Coronary artery (tissue), 2 donors: ENCODE data around the gene SLC51A.
"Not testable (repeated sequence)": the region's sequence is repeated elsewhere in the genome, so short reads cannot be mapped to it uniquely, and the experiment has no call there.

Source experiments
- DNase-seq: peaks from one replicate; pipeline ENCODE4 v3.0.0-alpha.2; 2017; ENCODE audit warnings: low spot score
- H3K27ac ChIP-seq, 2 donors: fragments of 200-600 bp; sonication (generic); one replicate each; pipeline ENCODE4 v1.5.1; 2016 to 2019
- H3K4me3 ChIP-seq: fragments of 200-600 bp; sonication (generic); 2 replicates; pipeline ENCODE4 v1.5.1; 2016; ENCODE audit warnings: mild to moderate bottlenecking, moderate library complexity
- TF ChIP-seq, protein P1 (sequence below): fragments of 200-600 bp; sonication (generic); IDR thresholded peaks from one replicate; pipeline ENCODE4 v1.5.1; 2019; ENCODE audit warnings: antibody characterized with exemption

The SLC51A gene

GRCh38 chr3:196202516-196202970 is 13.8 kb upstream of the SLC51A start:
- no peak for DNase-seq
- TF ChIP-seq, protein P1, sequence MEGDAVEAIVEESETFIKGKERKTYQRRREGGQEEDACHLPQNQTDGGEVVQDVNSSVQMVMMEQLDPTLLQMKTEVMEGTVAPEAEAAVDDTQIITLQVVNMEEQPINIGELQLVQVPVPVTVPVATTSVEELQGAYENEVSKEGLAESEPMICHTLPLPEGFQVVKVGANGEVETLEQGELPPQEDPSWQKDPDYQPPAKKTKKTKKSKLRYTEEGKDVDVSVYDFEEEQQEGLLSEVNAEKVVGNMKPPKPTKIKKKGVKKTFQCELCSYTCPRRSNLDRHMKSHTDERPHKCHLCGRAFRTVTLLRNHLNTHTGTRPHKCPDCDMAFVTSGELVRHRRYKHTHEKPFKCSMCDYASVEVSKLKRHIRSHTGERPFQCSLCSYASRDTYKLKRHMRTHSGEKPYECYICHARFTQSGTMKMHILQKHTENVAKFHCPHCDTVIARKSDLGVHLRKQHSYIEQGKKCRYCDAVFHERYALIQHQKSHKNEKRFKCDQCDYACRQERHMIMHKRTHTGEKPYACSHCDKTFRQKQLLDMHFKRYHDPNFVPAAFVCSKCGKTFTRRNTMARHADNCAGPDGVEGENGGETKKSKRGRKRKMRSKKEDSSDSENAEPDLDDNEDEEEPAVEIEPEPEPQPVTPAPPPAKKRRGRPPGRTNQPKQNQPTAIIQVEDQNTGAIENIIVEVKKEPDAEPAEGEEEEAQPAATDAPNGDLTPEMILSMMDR, result no peak
- no peak overlapping the region for H3K27ac ChIP-seq

DNA sequence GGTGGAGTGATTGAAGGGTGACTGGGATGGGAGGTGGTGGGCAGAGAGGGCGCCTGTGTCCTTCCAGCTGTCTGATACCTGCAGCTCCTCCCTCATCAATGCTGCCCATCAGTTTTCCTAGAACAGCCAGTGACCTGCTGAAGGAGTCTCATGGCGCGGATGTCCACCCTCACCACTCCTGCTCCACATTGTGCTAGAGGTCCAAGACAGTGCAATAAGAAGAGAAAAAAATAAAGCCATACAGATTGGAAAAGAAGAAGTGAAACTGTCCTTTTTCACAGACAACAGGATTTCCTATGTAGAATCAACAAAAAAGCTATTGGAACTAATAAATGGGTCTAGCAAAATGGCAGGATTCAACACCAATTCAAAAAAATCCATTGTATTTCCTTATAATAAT is 12.5 kb upstream of the SLC51A start:
- TF ChIP-seq, protein P1, result no peak
- Histone ChIP-seq H3K4me3 (no peak overlapping the region), H3K27ac (no peak overlapping the region)
- DNase-seq, result no peak

More at GRCh38 chr3:196202516-196202970, 13.8 kb upstream of the SLC51A start:
- no peak overlapping the region for H3K4me3 ChIP-seq

DNA sequence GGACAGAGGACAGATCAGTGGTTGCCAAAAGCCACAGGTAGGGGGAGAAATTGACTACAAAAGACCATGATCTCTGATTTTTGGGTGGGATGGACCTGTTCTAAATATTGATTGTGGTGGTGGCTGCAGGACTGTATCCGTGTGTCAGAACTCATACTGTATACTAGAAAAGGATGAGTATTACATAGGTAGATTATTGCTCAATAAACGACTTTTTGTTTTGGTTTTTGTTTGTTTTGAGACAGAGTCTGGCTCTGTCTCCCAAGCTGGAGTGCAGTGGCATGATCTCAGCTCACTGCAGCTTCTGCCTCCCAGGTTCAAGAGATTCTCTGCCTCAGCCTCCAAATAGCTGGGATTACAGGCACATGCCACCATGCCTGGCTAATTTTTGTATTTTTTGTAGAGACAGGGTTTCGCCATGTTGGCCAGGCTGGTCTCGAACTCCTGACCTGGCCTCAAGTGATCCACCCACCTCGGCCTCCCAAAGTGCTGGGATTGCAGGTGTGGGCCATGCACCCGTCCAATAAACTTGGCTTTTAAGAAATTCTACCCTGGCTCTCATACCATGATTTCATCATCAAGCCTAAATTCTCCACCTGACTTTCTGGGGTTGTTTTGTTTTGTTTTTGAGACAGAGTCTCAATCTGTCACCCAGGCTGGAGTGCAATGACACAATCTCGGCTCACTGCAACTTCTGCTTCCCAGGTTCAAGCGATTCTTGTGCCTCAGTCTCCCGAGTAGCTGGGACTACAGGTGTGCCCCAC is 10.7 kb upstream of the SLC51A start:
- not testable (repeated sequence) for H3K27ac ChIP-seq, DNase-seq

DNA sequence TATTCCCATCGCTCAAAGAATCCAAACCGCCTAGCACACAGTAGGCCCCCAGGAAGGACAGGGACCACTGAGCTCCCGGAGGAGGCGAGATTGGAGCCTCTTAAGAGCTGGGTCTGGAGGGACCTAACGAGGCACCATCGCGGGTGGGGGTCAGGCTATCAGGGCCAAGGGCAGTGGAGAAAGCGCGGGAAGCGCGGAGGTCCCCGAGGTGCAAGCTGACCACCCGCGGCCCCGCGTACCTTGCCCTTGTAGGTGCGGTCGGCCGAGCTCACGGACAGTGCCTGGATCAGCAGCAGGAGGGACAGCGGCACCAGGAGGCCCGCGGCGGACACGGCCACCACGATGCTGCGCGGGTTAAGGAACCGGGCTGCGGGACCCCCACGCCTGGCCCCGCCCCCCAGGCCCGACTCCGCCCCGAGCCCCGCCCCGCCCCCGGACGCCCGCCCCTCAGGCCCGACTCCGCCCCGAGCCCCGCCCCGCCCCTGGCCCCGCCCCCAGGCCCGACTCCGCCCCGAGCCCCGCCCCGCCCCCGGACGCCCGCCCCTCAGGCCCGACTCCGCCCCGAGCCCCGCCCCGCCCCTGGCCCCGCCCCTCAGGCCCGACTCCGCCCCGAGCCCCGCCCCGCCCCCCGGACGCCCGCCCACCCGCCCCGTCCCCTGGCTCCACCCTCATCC is 9.0 kb upstream of the SLC51A start:
- DNase-seq, result no peak

More for the DNA sequence above, 10.7 kb upstream of the SLC51A start:
- H3K4me3 ChIP-seq, result not testable (repeated sequence)

GRCh38 chr3:196207833-196208607 is 8.3 kb upstream of the SLC51A start:
- Histone ChIP-seq H3K4me3 (peak overlapping the region; percentile 57), H3K27ac (no peak overlapping the region)
- no peak for DNase-seq
- TF ChIP-seq, protein P1, result no peak

More for the DNA sequence above, 9.0 kb upstream of the SLC51A start:
- TF ChIP-seq, protein P1, result no peak
- Histone ChIP-seq H3K4me3 (peak overlapping the region; percentile 57), H3K27ac (no peak overlapping the region)

- DNase-seq, result no peak
- TF ChIP-seq, protein P1, result no peak
- H3K4me3 ChIP-seq, result no peak overlapping the region
- H3K27ac ChIP-seq, result no peak overlapping the region
Observed at GRCh38 chr3:196208942-196209695, 7.2 kb upstream of the SLC51A start.

DNA sequence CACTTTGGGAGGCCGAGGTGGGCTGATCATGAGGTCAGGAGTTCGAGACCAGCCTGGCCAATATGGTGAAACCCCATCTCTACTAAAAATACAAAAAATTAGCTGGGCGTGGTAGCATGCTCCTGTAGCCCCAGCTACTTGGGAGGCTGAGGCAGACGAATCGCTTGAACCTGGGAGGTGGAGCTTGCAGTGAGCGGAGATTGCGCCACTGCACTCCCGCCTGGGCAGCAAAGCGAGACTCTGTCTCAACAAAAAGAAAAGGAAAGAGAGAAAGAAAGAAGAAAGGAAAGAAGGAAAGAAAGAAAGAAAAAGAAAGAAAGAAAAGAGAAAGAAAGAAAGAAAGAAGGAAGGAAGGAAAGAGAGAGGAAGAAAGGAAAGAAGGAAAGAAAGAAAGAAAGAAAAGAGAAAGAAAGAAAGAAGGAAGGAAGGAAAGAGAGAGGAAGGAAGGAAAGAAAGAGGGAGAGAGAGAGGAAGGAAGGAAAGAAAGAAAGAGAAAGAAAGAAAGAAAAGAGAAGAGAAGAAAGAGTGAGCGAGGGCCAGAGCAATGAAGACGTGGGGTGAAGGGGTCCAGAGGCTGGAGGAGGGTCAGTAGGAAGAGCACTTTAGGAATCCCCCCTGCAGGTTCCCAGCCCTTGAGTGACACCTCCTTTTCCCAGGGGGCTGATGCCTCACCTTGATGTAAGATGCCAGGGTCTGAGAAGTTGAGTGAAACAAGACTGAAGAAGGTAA is 6.2 kb upstream of the SLC51A start:
- not testable (repeated sequence) for H3K27ac ChIP-seq, H3K4me3 ChIP-seq, DNase-seq
